WTC11 (cell line): ENCODE measurements around the gene MBIP. TPM values are rescaled to one million over a fixed set of nuclear protein-coding genes. Genes with fewer than 3 reads are reported as not detected.

ENCODE experiments used
- ATAC-seq: fragments of 200-7000 bp; cut with Tn5 transposase; 2 replicates; pipeline ENCODE4 v1.10.0; 2021; ENCODE audit warnings: mild to moderate bottlenecking, moderate library complexity
- CTCF ChIA-PET: fragments of 300-600 bp; sonication (Branson Sonifier 250); formaldehyde crosslinking; loops from one replicate; lab custom pipeline; 2021; ENCODE audit warnings: antibody characterized with exemption; lab: Charles Lee
- POLR2A ChIA-PET: fragments of 350-600 bp; sonication (Branson Sonifier 250); formaldehyde crosslinking; loops from one replicate; lab custom pipeline; 2021; ENCODE audit warnings: antibody characterized with exemption; lab: Charles Lee
- DNase-seq: peaks from one replicate; pipeline ENCODE4 v3.0.0; 2021; ENCODE audit warnings: low spot score
- H3K27ac Mint-ChIP-seq: 2 replicates; pipeline ENCODE4 v1.8.0; 2021; ENCODE audit warnings: mixed read lengths
- H3K27me3 Mint-ChIP-seq: 2 replicates; pipeline ENCODE4 v1.8.0; 2021; ENCODE audit warnings: low read depth, mild to moderate bottlenecking, moderate library complexity, mixed read lengths
- H3K36me3 Mint-ChIP-seq: 2 replicates; pipeline ENCODE4 v1.8.0; 2021; ENCODE audit warnings: mixed read lengths
- H3K4me1 Mint-ChIP-seq: 2 replicates; pipeline ENCODE4 v1.8.0; 2022; ENCODE audit warnings: mixed read lengths
- H3K4me3 Mint-ChIP-seq: 2 replicates; pipeline ENCODE4 v1.8.0; 2021; ENCODE audit warnings: mild to moderate bottlenecking, moderate library complexity, mixed read lengths
- H3K9me3 Mint-ChIP-seq: 2 replicates; pipeline ENCODE4 v1.8.0; 2021; ENCODE audit warnings: mixed read lengths
- ESRRA ChIP-seq: sonication (generic); formaldehyde crosslinking; IDR thresholded peaks from 2 replicates; pipeline ENCODE4 v1.8.1; 2022; ENCODE audit warnings: mild to moderate bottlenecking, missing genetic modification reagents, borderline replicate concordance
- KAT7 ChIP-seq: sonication (generic); formaldehyde crosslinking; IDR thresholded peaks from 2 replicates; pipeline ENCODE4 v1.8.1; 2023; ENCODE audit warnings: missing genetic modification reagents, mild to moderate bottlenecking, borderline replicate concordance
- NFE2L1 ChIP-seq: sonication (generic); formaldehyde crosslinking; IDR thresholded peaks from 2 replicates; pipeline ENCODE4 v1.8.1; 2023; ENCODE audit warnings: missing genetic modification reagents
- NR2C2 ChIP-seq: sonication (generic); formaldehyde crosslinking; IDR thresholded peaks from 2 replicates; pipeline ENCODE4 v1.8.0; 2022; ENCODE audit warnings: mild to moderate bottlenecking, missing genetic modification reagents
- SMAD4 ChIP-seq: sonication (generic); formaldehyde crosslinking; IDR thresholded peaks from 2 replicates; pipeline ENCODE4 v1.8.0; 2022; ENCODE audit warnings: mild to moderate bottlenecking, missing genetic modification reagents
- TCF7 ChIP-seq: sonication (generic); formaldehyde crosslinking; IDR thresholded peaks from 2 replicates; pipeline ENCODE4 v1.8.0; 2022; ENCODE audit warnings: mild to moderate bottlenecking, low read depth, missing genetic modification reagents, moderate library complexity
- ZNF317 ChIP-seq: sonication (generic); formaldehyde crosslinking; IDR thresholded peaks from 2 replicates; pipeline ENCODE4 v1.8.1; 2023; ENCODE audit warnings: low read depth, mild to moderate bottlenecking, moderate library complexity, missing genetic modification reagents, borderline replicate concordance
- total RNA-seq: library from RNA; stranded (reverse); gene quantifications from 3 replicates; pipeline ENCODE4 v1.2.3, GENCODE V29; 2021
- TF ChIP-seq, protein P1 (sequence below): sonication (generic); formaldehyde crosslinking; conservative IDR thresholded peaks from 2 replicates; pipeline ENCODE4 v1.8.1; 2022; ENCODE audit warnings: mild to moderate bottlenecking, missing genetic modification reagents
- TF ChIP-seq, protein P2 (sequence below): sonication (generic); formaldehyde crosslinking; conservative IDR thresholded peaks from 2 replicates; pipeline ENCODE4 v1.8.1; 2023; ENCODE audit warnings: mild to moderate bottlenecking, low read depth, missing genetic modification reagents, moderate library complexity
- TF ChIP-seq, protein P3 (sequence below): sonication (generic); formaldehyde crosslinking; IDR thresholded peaks from 2 replicates; pipeline ENCODE4 v1.8.1; 2023; ENCODE audit warnings: mild to moderate bottlenecking, missing genetic modification reagents
- TF ChIP-seq, protein P4 (sequence below): fragments of 250-450 bp; sonication (Bioruptor Pico); conservative IDR thresholded peaks from 2 replicates; pipeline ENCODE4 v1.9.0; 2021; ENCODE audit warnings: mild to moderate bottlenecking
- TF ChIP-seq, protein P5 (sequence below): sonication (generic); formaldehyde crosslinking; IDR thresholded peaks from 2 replicates; pipeline ENCODE4 v1.8.1; 2022; ENCODE audit warnings: low read depth, mild to moderate bottlenecking, moderate library complexity, missing genetic modification reagents, borderline replicate concordance
- TF ChIP-seq, protein P6 (sequence below): sonication (generic); formaldehyde crosslinking; IDR thresholded peaks from 2 replicates; pipeline ENCODE4 v1.8.0; 2023; ENCODE audit warnings: missing genetic modification reagents, mild to moderate bottlenecking, borderline replicate concordance
- TF ChIP-seq, protein P7 (sequence below): sonication (generic); formaldehyde crosslinking; IDR thresholded peaks from 2 replicates; pipeline ENCODE4 v1.8.0; 2023; ENCODE audit warnings: mild to moderate bottlenecking, missing genetic modification reagents
- TF ChIP-seq, protein P8 (sequence below): sonication (generic); formaldehyde crosslinking; IDR thresholded peaks from 2 replicates; pipeline ENCODE4 v1.8.1; 2023; ENCODE audit warnings: mild to moderate bottlenecking, missing genetic modification reagents, moderate library complexity
- TF ChIP-seq, protein P9 (sequence below): sonication (generic); formaldehyde crosslinking; IDR thresholded peaks from 2 replicates; pipeline ENCODE4 v1.8.0; 2022; ENCODE audit warnings: mild to moderate bottlenecking, missing genetic modification reagents

MBIP gene
- total RNA-seq, 1 experiment from 2014 or later: 18.4 TPM

DNA sequence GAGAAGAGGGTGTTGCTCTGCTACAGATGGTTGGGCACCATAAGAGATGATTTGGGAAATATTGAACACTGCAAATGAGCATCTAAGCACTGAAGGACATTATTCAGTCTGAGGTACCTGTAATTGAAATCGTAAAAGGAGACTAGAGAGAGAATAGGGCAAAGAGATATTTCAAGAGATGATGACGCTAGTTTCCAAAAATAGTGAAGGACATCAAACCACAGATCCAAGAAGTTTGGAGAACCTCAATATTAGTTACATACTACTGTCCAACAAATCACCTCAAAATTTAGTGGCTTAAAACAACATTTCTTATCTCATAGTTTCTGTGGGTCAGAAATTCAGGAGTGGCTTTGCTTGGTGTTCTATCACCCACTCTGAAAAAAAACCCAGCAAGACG, 4.5 kb upstream of the MBIP start (continued):
- TF ChIP-seq TCF7 (CRISPR knock-in tag) (no peak), NFE2L1 (CRISPR knock-in tag) (no peak), ZNF317 (CRISPR knock-in tag) (no peak), ESRRA (CRISPR knock-in tag) (no peak), KAT7 (CRISPR knock-in tag) (no peak)
- TF ChIP-seq, protein P1, sequence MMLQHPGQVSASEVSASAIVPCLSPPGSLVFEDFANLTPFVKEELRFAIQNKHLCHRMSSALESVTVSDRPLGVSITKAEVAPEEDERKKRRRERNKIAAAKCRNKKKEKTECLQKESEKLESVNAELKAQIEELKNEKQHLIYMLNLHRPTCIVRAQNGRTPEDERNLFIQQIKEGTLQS: no peak
- TF ChIP-seq, protein P2, sequence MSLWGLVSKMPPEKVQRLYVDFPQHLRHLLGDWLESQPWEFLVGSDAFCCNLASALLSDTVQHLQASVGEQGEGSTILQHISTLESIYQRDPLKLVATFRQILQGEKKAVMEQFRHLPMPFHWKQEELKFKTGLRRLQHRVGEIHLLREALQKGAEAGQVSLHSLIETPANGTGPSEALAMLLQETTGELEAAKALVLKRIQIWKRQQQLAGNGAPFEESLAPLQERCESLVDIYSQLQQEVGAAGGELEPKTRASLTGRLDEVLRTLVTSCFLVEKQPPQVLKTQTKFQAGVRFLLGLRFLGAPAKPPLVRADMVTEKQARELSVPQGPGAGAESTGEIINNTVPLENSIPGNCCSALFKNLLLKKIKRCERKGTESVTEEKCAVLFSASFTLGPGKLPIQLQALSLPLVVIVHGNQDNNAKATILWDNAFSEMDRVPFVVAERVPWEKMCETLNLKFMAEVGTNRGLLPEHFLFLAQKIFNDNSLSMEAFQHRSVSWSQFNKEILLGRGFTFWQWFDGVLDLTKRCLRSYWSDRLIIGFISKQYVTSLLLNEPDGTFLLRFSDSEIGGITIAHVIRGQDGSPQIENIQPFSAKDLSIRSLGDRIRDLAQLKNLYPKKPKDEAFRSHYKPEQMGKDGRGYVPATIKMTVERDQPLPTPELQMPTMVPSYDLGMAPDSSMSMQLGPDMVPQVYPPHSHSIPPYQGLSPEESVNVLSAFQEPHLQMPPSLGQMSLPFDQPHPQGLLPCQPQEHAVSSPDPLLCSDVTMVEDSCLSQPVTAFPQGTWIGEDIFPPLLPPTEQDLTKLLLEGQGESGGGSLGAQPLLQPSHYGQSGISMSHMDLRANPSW (CRISPR knock-in tag): no peak
- TF ChIP-seq, protein P3, sequence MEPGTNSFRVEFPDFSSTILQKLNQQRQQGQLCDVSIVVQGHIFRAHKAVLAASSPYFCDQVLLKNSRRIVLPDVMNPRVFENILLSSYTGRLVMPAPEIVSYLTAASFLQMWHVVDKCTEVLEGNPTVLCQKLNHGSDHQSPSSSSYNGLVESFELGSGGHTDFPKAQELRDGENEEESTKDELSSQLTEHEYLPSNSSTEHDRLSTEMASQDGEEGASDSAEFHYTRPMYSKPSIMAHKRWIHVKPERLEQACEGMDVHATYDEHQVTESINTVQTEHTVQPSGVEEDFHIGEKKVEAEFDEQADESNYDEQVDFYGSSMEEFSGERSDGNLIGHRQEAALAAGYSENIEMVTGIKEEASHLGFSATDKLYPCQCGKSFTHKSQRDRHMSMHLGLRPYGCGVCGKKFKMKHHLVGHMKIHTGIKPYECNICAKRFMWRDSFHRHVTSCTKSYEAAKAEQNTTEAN (CRISPR knock-in tag): no peak
- TF ChIP-seq, protein P4, sequence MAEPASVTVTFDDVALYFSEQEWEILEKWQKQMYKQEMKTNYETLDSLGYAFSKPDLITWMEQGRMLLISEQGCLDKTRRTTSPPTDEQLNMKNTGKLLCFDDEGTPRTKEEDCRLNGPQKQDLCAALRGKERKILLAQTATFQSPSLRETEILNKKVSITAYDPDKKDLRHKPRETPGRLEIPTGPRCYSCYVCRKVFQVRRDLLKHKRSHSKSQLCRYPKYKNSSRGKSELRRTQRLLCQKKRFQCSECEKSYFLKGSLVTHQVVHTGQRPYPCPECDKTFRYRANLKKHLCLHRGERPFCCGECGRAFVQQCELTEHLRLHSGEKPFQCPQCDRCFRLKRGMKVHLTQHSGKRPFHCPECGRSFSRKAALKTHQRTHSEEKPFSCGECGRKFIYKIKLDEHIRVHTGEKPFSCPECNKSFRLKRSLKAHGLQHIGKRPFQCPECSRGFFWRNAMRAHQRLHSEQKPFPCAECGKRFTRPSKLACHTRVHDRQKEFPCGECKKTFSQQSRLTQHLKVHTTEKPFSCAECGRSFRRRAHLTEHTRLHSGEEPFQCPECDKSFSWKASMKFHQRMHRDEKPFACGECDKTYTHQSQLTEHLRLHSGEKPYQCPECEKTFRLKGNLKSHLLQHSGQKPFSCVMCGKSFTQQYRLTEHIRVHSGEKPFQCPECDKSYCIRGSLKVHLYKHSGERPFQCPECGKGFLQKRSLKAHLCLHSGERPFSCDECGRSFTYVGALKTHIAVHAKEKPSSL (CRISPR knock-in tag): no peak
- TF ChIP-seq, protein P5, sequence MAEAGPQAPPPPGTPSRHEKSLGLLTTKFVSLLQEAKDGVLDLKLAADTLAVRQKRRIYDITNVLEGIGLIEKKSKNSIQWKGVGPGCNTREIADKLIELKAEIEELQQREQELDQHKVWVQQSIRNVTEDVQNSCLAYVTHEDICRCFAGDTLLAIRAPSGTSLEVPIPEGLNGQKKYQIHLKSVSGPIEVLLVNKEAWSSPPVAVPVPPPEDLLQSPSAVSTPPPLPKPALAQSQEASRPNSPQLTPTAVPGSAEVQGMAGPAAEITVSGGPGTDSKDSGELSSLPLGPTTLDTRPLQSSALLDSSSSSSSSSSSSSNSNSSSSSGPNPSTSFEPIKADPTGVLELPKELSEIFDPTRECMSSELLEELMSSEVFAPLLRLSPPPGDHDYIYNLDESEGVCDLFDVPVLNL (CRISPR knock-in tag): no peak
- TF ChIP-seq, all 79 proteins: peak for 0

DNA sequence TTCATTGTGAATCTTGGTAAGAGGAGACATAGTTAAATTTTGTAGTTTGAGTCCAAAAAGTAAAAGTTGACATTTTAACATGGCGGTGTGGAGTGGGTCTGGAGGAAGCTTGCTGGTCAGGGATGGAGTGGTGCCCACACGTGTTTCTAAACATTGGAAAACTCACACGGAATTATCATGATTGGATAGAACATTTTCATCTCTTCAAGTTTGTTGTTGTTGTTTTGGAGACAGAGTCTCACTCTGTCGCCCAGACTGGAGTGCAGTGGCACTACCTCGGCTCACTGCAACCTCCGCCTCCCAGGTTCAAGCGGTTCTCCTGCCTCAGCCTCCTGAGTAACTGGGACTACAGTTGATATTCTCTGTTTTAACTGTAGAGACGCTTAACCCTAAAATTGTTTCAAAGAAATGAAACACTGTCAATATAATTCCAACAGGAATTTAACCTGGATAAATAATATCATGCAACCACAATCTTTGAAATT, 502 bp upstream of the MBIP start:
- H3K9me3 Mint-ChIP-seq: peaks cover 3% of the 10 kb centered on the region
- H3K27ac Mint-ChIP-seq: peak overlapping the region; percentile 97
- ATAC-seq (no peak), DNase-seq (no peak)
- CTCF ChIA-PET: interaction anchor here (0.7 to 1.4 kb wide), 4 partner anchors 200 to 251 kb away, joined by 3 to 9 read pairs (median 4); no protein-coding TSS in a partner anchor
- H3K4me3 Mint-ChIP-seq: peak overlapping the region; percentile 85
- H3K36me3 Mint-ChIP-seq: no peaks in the 10 kb centered on the region
- H3K4me1 Mint-ChIP-seq: peaks cover 22% of the 10 kb centered on the region
- H3K27me3 Mint-ChIP-seq: peaks cover 18% of the 10 kb centered on the region
- POLR2A ChIA-PET: interaction anchor here (0.6 to 0.9 kb wide), 2 partner anchors 41 to 120 kb away, joined by 3 to 4 read pairs; no protein-coding TSS in a partner anchor
- TF ChIP-seq, protein P6, sequence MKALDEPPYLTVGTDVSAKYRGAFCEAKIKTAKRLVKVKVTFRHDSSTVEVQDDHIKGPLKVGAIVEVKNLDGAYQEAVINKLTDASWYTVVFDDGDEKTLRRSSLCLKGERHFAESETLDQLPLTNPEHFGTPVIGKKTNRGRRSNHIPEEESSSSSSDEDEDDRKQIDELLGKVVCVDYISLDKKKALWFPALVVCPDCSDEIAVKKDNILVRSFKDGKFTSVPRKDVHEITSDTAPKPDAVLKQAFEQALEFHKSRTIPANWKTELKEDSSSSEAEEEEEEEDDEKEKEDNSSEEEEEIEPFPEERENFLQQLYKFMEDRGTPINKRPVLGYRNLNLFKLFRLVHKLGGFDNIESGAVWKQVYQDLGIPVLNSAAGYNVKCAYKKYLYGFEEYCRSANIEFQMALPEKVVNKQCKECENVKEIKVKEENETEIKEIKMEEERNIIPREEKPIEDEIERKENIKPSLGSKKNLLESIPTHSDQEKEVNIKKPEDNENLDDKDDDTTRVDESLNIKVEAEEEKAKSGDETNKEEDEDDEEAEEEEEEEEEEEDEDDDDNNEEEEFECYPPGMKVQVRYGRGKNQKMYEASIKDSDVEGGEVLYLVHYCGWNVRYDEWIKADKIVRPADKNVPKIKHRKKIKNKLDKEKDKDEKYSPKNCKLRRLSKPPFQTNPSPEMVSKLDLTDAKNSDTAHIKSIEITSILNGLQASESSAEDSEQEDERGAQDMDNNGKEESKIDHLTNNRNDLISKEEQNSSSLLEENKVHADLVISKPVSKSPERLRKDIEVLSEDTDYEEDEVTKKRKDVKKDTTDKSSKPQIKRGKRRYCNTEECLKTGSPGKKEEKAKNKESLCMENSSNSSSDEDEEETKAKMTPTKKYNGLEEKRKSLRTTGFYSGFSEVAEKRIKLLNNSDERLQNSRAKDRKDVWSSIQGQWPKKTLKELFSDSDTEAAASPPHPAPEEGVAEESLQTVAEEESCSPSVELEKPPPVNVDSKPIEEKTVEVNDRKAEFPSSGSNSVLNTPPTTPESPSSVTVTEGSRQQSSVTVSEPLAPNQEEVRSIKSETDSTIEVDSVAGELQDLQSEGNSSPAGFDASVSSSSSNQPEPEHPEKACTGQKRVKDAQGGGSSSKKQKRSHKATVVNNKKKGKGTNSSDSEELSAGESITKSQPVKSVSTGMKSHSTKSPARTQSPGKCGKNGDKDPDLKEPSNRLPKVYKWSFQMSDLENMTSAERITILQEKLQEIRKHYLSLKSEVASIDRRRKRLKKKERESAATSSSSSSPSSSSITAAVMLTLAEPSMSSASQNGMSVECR (CRISPR knock-in tag): no peak
- TF ChIP-seq SMAD4 (CRISPR knock-in tag) (no peak), NR2C2 (CRISPR knock-in tag) (no peak)
- TF ChIP-seq, protein P7, sequence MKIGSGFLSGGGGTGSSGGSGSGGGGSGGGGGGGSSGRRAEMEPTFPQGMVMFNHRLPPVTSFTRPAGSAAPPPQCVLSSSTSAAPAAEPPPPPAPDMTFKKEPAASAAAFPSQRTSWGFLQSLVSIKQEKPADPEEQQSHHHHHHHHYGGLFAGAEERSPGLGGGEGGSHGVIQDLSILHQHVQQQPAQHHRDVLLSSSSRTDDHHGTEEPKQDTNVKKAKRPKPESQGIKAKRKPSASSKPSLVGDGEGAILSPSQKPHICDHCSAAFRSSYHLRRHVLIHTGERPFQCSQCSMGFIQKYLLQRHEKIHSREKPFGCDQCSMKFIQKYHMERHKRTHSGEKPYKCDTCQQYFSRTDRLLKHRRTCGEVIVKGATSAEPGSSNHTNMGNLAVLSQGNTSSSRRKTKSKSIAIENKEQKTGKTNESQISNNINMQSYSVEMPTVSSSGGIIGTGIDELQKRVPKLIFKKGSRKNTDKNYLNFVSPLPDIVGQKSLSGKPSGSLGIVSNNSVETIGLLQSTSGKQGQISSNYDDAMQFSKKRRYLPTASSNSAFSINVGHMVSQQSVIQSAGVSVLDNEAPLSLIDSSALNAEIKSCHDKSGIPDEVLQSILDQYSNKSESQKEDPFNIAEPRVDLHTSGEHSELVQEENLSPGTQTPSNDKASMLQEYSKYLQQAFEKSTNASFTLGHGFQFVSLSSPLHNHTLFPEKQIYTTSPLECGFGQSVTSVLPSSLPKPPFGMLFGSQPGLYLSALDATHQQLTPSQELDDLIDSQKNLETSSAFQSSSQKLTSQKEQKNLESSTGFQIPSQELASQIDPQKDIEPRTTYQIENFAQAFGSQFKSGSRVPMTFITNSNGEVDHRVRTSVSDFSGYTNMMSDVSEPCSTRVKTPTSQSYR (CRISPR knock-in tag): no peak
- TF ChIP-seq, protein P8, sequence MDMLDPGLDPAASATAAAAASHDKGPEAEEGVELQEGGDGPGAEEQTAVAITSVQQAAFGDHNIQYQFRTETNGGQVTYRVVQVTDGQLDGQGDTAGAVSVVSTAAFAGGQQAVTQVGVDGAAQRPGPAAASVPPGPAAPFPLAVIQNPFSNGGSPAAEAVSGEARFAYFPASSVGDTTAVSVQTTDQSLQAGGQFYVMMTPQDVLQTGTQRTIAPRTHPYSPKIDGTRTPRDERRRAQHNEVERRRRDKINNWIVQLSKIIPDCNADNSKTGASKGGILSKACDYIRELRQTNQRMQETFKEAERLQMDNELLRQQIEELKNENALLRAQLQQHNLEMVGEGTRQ (CRISPR knock-in tag): no peak
- TF ChIP-seq, protein P9, sequence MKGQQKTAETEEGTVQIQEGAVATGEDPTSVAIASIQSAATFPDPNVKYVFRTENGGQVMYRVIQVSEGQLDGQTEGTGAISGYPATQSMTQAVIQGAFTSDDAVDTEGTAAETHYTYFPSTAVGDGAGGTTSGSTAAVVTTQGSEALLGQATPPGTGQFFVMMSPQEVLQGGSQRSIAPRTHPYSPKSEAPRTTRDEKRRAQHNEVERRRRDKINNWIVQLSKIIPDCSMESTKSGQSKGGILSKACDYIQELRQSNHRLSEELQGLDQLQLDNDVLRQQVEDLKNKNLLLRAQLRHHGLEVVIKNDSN: no peak
